Measurements from ENCODE around the gene THY1.

GRCh38 chr11:119384332-119384731, 38.6 kb downstream of the THY1 start:
- TF ChIP-seq, protein P1, sequence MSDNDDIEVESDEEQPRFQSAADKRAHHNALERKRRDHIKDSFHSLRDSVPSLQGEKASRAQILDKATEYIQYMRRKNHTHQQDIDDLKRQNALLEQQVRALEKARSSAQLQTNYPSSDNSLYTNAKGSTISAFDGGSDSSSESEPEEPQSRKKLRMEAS (IDR thresholded peaks at IDR 0.05; ENCODE audit: low read depth, low read length): no peak
- TF ChIP-seq, protein P2, sequence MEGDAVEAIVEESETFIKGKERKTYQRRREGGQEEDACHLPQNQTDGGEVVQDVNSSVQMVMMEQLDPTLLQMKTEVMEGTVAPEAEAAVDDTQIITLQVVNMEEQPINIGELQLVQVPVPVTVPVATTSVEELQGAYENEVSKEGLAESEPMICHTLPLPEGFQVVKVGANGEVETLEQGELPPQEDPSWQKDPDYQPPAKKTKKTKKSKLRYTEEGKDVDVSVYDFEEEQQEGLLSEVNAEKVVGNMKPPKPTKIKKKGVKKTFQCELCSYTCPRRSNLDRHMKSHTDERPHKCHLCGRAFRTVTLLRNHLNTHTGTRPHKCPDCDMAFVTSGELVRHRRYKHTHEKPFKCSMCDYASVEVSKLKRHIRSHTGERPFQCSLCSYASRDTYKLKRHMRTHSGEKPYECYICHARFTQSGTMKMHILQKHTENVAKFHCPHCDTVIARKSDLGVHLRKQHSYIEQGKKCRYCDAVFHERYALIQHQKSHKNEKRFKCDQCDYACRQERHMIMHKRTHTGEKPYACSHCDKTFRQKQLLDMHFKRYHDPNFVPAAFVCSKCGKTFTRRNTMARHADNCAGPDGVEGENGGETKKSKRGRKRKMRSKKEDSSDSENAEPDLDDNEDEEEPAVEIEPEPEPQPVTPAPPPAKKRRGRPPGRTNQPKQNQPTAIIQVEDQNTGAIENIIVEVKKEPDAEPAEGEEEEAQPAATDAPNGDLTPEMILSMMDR (IDR thresholded peaks at IDR 0.05; ENCODE audit: low read depth, low read length): no peak
- TF ChIP-seq POLR2A (IDR thresholded peaks at IDR 0.05; ENCODE audit: extremely low read depth, insufficient read length): no peak
- no peak for TF ChIP-seq MYC (IDR thresholded peaks at IDR 0.05; ENCODE audit: low read depth, low read length)

Measured in NB4 (cell line).